NOMO-1 treated with dmso at 0.1 percent for 144 hours (cell line): Measurements from ENCODE around the gene MACROD2.

Experiments
- DNase-seq: peaks from one replicate; lab custom pipeline; 2025; ENCODE audit not compliant: unreplicated experiment; lab: John Stamatoyannopoulos, UW

Gene MACROD2

DNA sequence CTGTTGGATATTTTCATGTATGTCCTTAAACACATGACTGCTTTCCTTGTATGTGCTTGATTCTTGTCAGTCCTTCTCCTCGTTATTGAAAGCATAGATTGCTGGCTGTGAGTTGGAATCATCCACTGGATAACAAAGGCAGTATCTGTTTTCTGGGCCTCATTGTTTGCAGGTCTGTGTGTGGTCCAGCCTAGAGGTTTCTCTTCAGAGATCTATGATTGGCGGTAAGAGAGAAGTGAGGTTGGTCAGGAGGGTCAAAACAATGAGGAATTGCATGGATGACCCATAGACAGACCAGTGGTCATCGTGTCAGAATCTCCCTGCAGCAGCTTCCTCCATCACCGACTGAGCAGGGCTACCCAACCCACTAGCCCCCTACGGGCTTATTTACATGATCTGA is 1663.0 kb downstream of the MACROD2 start:
- DNase-seq, result no peak

- no peak for DNase-seq
Measured at GRCh38 chr20:15673206-15673605, 1677.9 kb downstream of the MACROD2 start.

DNA sequence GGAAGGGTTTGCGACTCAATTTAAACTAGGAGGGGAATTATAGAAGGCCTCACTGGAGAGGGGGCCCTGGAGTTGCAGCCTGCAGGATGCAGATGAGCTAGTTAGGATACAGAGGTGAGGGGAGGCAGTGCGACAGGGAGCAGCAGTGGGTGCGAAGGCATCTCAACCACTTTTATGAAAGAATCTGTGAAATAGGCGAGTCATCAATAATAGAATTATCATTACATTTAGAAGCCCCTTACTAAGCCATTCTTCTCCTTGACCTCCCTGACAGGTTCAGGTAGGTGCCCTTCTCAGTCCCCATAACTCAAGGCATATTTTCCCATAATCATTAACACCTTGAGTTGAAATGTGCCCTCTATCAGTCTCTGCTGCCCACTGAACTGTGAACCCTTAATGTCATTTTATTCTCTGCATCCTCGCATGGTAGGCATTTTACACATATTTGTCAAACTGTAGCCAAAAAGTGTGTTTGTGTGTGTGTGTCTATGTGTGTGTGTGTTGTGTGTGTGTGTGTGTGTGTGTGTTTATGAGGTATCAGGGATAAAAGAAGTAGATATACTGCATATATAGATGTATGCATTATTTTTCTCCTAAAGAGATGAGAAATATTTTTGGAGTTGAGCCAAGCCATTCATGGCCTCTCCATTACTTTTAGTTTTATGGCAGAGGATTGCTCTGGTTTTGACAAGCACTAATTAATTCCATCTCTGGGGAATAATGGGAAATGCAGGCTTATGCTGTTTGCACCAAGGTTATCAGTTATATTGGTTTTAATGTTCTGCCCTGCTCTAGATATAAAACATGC is 1679.1 kb downstream of the MACROD2 start:
- DNase-seq, result no peak

DNA sequence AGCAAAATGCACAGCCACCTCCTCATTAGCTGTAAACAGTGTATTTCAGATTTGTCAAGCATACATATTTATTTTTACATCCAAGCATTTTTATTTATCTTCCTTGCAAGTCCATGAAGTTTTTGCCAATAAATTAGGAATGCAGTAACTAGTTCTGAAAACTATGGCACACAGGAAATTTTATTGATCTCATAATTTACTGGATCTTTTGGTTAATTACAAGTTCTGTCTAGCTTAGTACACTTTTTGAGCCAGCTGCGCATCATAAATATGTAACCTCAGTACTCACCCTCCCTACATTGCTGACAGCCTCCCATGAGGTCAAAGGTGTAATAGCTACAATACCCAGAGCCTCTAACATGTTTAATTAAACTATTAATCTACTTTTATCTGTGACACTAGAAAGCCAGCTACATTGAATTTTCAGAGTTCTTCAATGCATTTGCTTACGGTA is 1679.8 kb downstream of the MACROD2 start:
- no peak for DNase-seq

- no peak for DNase-seq
Measured at GRCh38 chr20:15675813-15676484, 1680.6 kb downstream of the MACROD2 start.

DNA sequence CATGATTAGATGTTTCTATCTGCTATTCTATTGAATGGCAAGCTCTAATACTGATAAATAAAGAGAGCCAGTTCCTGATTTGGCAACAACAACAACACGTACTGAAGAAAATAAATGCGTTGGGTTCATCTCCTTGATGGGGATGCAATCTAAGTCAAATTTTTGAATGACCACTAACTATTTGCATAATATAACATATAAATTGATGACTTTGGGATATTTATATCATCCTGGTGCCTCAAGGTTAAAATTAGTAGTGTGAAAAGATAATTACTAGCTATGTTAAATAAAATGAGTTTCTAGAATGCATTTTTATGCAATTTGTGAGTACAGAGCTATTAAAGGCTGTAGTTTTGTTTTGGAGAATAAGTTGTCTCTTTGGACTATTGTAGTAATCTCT is 1681.5 kb downstream of the MACROD2 start:
- DNase-seq, result no peak

DNA sequence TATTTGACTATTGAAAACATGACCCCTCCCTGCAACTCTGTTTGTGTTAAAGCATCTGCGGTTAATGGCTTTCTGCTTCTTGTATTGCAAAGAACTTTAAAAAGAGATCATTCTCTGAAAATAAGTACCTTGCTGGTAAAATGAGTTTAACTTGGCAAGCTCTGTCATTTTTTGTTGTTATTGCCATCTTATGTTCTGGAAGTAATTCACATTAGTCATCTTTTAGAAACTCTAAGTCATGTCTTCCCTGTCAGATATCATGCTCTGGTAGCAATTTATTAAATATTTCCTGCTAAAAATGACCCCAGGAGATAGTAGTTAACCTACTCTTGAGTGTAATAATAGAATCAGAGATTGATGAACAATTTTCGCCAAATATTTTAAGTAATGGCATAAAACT is 1687.4 kb downstream of the MACROD2 start:
- DNase-seq, result no peak

DNA sequence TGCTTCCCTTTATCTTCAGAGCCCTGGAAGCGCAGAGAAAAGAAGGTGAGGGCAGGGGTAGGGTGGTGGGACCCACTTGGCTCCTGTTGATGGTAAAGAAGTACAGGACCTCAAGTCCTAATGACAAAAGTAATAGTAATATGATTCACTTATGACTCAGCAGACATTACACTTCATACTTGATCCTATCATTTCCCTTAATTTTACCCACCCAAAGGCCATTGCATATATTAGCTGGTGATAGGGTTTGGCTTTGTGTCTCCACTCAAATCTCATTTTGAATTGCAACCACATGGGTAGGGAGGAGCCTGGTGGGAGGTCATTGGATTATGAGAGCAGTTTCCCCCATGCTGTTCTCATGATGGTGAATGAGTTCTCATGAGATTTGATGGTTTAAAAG is 1697.3 kb downstream of the MACROD2 start:
- DNase-seq, result no peak

DNA sequence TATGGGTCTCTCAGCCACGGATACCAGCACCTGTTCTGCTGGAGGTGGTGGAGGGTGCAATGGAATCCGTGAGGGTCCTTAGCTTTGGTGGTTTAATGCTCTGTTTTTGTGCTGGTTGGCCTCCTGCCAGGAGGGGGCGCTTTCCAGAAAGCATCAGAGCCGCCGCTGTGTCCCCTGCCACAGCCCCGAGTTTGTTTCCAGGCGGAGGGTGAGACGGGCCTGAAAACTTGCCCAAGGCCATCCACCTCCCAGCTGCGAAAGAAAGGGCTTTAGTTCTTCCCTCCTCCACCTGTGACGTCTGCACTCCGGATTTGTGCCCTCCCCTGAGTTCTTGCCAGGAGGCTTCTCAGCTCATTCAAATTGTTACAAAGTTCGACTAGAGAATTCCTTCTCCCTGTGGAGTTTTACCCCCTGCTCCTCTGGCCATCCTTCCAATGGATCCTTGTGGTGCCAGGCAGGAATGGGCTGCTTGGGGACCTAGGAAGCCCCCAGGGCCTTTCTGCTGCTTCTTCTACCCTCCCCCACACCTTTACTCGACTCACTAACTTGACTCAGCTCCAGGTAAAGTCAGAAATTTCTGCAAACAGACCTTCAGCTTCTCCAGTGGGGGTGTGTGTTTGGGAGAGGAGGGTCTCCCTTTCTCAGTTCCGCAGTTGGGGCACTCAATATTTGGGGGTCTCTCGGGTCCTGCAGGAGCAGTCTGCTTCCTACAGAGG is 1704.3 kb downstream of the MACROD2 start:
- no peak for DNase-seq

DNA sequence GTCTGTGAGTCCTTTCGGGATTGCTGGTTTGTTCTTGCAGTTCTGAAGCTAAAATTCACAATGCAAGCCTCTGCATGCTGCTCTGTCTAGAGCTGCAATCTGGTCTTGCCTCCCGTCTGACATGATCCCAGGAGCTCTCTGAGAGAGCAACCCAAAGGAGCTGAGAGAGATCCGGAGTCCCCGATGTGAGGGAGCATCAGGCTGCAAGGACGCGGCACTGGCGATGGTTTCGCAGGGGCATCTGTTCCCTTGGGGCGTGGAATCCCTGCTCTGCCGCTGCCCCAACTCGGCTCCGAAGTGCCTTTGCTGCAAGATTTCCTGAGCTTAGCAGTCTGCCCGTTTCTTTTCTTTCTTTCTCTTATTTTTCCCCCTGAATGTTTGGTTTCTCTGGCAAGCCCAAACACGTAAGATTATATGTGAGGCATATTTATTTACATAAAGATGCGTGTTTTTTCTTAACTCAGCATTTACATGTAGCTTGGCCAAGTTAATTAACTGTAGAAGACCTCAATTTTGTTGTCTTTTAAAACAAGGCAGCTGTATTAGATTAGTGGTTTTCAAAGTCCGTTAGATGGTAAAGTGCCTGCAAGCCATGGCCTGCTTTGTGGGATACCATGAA is 1704.9 kb downstream of the MACROD2 start:
- no peak for DNase-seq

DNA sequence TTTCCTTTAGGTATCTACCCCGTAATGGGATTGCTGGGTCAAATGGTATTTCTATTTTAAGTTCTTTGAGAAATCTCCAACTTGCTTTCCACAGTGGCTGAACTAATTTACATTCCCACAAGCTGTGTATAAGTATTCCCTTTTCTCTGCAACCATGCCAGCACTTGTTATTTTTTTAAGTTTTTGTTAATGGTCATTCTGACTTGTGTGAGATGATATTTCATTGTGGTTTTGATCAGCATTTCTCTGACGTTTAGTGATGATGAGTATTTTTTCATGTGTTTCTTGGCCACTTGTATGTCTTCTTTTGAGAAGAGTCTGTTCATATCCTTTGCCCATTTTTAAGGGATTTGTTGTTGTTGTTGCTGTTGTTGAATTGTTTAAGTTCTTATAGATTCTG is 1706.8 kb downstream of the MACROD2 start:
- no peak for DNase-seq

DNA sequence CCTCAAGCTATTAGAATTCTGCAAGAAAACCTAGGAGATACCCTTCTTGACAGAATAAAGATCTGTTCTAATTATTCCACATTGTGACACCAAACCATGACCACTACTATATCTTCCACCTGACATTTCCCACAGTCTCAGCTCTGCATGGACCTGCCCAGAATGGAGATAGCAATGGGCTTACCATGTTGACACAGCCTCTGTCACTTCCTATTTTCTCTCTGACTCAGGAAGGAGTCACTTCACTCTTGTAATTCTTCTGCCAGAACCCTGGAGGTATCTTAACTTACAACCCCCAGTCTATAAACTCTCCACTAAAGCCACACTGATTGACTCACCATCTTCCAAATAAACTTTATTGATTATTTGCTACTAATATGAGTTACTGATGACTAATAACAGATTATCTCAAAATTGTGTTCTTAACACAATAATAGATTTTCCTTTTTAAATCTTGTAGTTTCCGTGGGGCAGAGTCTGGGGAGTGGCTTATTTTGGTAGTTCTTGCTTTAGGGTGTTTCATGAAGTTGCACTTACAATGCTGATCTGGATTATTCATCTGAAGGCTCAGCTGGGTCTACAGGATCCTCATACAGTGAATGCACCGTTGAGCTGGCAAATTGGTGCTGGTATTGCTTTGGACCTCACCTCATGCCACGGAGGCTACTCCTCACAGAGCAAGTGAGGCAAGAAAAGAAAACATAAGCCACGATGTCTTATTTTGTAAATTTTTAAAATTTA is 1708.0 kb downstream of the MACROD2 start:
- DNase-seq, result peak; percentile 34

DNA sequence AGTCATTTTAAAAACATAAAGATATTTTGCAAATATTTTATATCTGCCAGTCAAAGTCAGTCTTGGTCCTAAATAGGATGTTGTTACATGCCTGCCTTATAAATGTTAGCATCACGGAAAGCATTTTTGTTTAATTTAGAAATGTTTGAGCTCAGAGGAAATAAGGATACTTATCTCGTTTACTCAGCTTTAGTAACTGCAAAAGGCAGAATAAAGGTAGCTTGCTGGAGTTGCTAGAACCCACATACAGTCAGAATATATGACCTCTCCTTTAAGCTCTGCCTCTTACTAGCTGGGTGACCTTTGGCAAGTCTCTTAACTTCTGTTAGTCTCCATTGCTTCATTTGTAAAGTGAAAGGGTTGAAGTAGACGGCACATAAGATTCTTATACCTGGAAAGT is 1710.7 kb downstream of the MACROD2 start:
- DNase-seq, result no peak

DNA sequence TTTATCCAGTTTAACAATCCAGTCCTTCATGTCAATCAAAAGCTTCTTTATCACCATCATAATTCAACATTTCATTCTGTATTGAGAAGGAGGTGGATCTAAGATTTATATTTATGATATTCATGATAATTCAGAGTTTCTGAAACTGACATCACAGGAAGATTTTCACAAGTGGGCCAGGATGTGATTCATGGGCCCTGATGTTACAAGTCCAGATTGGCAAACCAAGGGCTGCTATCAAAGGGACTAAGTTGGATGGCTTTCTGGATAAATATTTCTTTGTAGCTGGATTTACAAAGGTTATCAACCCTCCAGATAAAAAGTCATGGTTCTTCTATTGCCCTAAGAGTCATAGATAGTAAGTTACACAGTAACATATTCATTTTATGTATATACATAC is 1711.4 kb downstream of the MACROD2 start:
- DNase-seq, result no peak

- no peak for DNase-seq
Measured at GRCh38 chr20:15708984-15709598, 1713.8 kb downstream of the MACROD2 start.

GRCh38 chr20:15710636-15711035 is 1715.3 kb downstream of the MACROD2 start:
- no peak for DNase-seq

- no peak for DNase-seq
Measured at GRCh38 chr20:15711177-15711576, 1715.9 kb downstream of the MACROD2 start.

GRCh38 chr20:15716256-15716655 is 1720.9 kb downstream of the MACROD2 start:
- no peak for DNase-seq

DNA sequence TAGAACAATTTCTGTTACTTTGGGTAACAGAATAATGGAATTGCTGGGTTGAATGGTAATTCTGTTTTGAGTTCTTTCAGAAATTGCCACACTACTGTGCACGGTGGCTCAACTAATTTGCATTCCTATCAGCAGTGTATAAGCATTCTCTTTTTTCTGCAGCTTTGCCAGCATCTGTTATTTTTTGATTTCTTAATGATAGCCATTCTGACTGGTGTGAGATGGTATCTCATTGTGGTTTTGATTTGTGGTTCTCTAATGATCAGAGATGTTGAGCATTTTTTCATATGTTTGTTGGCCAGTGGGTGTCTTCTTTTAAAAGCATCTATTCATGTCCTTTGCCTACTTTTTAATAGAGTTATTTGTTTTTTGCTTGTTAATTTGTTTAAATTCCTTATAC is 1731.1 kb downstream of the MACROD2 start:
- no peak for DNase-seq

DNA sequence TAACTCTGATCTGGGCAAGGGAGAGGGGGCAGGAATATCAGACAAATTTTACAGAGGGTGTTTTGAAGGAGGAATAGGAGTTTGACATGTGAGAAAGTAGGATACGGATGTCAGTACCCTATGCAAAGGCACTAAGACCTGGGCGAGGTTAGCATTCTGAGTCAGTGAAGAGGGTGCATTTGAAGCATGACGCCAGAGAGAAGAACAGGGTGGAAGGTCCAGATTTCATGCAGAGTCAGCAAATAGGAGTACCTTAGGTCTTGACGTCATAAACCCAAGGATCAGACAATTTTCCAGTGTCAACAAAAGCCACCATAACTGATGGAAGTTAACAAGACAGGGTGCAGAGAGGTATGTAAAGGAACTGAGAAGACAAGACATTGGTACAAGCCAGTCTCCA is 1738.7 kb downstream of the MACROD2 start:
- DNase-seq, result no peak
